Astrocyte of the spinal cord (primary cell): ENCODE measurements around the gene AK9.

Experiments
- DNase-seq: peaks from one replicate; pipeline ENCODE4 v3.0.0; 2011; ENCODE audit warnings: low read depth, low spot score
- H3K4me3 ChIP-seq: 2 replicates; pipeline ENCODE4 v1.5.1; 2011; ENCODE audit warnings: low read depth, mild to moderate bottlenecking, low read length, moderate library complexity
- CTCF ChIP-seq: IDR thresholded peaks from 2 replicates; pipeline ENCODE4 v1.5.1; 2012; ENCODE audit warnings: low read depth, mild to moderate bottlenecking, low read length, inconsistent platforms
- in situ Hi-C: cut with HindIII; loops from 2 replicates; pipeline ENCODE4 v1.10.0; 2017; ENCODE audit warnings: low sequenced_read_pairs

AK9 gene

DNA sequence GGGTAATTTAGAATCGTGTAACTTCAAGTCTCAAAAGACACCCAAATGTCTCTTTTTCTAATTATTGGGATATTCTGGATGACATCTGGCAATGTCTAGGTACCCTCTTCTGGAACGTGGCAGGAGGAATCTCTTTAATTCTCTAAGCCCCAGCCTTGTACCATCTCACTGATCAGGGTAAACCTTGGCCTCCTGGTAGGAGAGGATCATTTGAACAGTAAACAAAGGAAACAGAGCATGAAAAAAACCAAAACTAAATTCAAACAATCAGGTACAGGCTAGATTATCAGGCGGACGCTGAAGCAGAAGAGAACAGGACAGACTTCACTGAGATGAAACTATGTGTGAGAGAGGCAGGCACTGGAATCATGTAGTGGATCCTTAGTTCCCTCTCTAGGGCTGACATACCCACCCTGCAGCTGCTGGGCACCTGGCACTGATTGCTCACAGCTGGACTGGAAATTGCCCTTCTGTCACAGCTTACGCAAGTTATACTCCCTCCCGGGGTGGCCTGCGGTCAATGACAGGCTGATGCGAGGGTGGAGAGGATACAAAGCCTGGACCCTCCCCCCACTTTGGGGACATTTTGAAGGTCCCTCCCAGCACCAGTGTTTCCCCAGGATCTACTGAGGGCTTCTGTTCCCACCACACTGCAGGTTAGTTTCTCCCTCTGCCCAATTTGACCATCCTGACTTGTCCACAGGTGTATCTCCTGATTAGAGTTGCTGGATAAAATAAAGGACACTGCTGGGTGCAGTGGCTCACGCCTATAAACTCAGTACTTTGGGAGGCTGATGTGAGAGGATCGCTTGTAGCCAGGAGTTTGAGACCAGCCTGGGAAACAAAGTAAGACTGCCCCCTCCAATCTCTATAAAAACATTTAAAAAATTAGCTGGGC, 187.4 kb downstream of the AK9 start:
- DNase-seq = no peak
- TF ChIP-seq CTCF = no peak
- no peak overlapping the region for H3K4me3 ChIP-seq
- in situ Hi-C loops = no loop called here

DNA sequence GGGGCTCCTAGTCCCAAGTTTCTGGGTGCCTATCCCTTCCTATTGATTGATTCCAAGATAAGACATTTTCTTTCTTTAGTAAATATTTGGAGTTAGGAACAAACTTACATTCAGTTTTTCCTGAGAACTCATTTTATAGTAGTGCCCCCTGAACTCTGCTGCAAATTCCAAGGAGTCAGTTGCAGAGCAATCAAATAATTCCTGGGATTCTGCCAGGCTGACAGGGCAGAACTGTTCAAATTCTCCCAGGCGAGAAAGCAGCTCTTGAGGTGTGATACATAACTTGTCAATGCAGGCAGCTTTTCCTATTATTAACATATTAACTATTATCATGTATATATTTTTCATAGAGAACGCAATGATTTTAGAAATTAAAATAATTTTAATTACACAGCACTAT, 192.1 kb downstream of the AK9 start:
- in situ Hi-C loops = no loop called here
- TF ChIP-seq CTCF = no peak
- DNase-seq = no peak
- H3K4me3 ChIP-seq = no peak overlapping the region

- no peak for DNase-seq
- in situ Hi-C loops = no loop called here
- TF ChIP-seq CTCF = no peak
- H3K4me3 ChIP-seq = no peak overlapping the region
Measured at GRCh38 chr6:109498052-109498451, 192.9 kb downstream of the AK9 start.

- H3K4me3 ChIP-seq = no peak overlapping the region
- no peak for TF ChIP-seq CTCF
- in situ Hi-C loops = no loop called here
- DNase-seq = no peak
Measured at GRCh38 chr6:109496036-109496772, 194.8 kb downstream of the AK9 start.

DNA sequence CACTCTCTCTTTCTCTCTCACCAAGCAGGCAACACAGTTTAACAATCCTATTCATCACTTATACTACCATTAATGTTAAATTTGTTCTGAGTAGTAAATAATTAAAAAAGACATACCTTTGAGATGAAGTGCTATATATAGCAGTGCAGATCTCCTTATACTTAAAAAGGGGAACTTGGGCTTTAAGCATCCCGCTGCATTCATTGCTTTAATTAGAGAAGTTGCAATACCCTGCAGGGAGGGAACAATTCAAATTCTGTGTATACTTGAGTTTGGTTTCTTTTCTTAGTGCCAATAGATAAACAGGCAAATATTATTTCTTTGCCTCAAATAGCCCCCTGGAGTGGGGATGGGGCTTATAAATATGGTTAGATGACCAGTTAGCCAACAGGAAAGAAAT, 197.1 kb downstream of the AK9 start:
- no peak for DNase-seq
- in situ Hi-C loops = no loop called here
- no peak for TF ChIP-seq CTCF
- no peak overlapping the region for H3K4me3 ChIP-seq

GRCh38 chr6:109491207-109491938, 199.6 kb downstream of the AK9 start:
- in situ Hi-C loops = no loop called here
- DNase-seq = no peak
- no peak overlapping the region for H3K4me3 ChIP-seq
- no peak for TF ChIP-seq CTCF
